Activated effector memory CD4-positive, alpha-beta T cell treated with Interleukin-2 at 50 U/mL for 16 hours (primary cell): ENCODE results near the gene HDAC9.
"Not testable (repeated sequence)": the region's sequence is repeated elsewhere in the genome, so short reads cannot be mapped to it uniquely, and the experiment has no call there.

Source experiments
- DNase-seq: peaks from one replicate; pipeline ENCODE4 v3.0.0-alpha.2; 2020

Gene HDAC9

GRCh38 chr7:18666107-18666728, 170.7 kb downstream of the HDAC9 start:
- DNase-seq, result peak; percentile 26

- no peak for DNase-seq
Measured at GRCh38 chr7:18667466-18667865, 171.9 kb downstream of the HDAC9 start.

GRCh38 chr7:18671176-18671575, 175.6 kb downstream of the HDAC9 start:
- DNase-seq, result no peak

GRCh38 chr7:18675579-18675978, 180.0 kb downstream of the HDAC9 start:
- no peak for DNase-seq

- no peak for DNase-seq
Measured at GRCh38 chr7:18679261-18679660, 183.7 kb downstream of the HDAC9 start.

GRCh38 chr7:18680576-18680975, 185.0 kb downstream of the HDAC9 start:
- DNase-seq, result no peak

- DNase-seq, result no peak
Measured at GRCh38 chr7:18684916-18685315, 189.4 kb downstream of the HDAC9 start.

GRCh38 chr7:18685971-18686370, 190.4 kb downstream of the HDAC9 start:
- DNase-seq, result no peak

GRCh38 chr7:18689551-18689950, 194.0 kb downstream of the HDAC9 start:
- DNase-seq, result no peak

GRCh38 chr7:18693406-18693805, 197.9 kb downstream of the HDAC9 start:
- DNase-seq, result no peak

GRCh38 chr7:18693816-18694215, 198.3 kb downstream of the HDAC9 start:
- no peak for DNase-seq

- no peak for DNase-seq
Measured at GRCh38 chr7:18694484-18694883, 198.9 kb downstream of the HDAC9 start.

GRCh38 chr7:18694911-18695310, 199.4 kb downstream of the HDAC9 start:
- DNase-seq, result no peak

GRCh38 chr7:18698258-18698734, 202.7 kb downstream of the HDAC9 start:
- DNase-seq, result no peak

GRCh38 chr7:18700147-18700546, 204.6 kb downstream of the HDAC9 start:
- DNase-seq, result no peak

- no peak for DNase-seq
Measured at GRCh38 chr7:18702071-18702829, 206.7 kb downstream of the HDAC9 start.

- DNase-seq, result no peak
Measured at GRCh38 chr7:18703685-18704084, 208.1 kb downstream of the HDAC9 start.

GRCh38 chr7:18706670-18707069, 211.1 kb downstream of the HDAC9 start:
- DNase-seq, result no peak

- no peak for DNase-seq
Measured at GRCh38 chr7:18708204-18708603, 212.7 kb downstream of the HDAC9 start.

GRCh38 chr7:18715988-18716387, 220.4 kb downstream of the HDAC9 start:
- DNase-seq, result no peak

- no peak for DNase-seq
Measured at GRCh38 chr7:18721429-18721828, 225.9 kb downstream of the HDAC9 start.

- DNase-seq, result no peak
Measured at GRCh38 chr7:18724318-18724717, 228.8 kb downstream of the HDAC9 start.

GRCh38 chr7:18727115-18727870, 231.7 kb downstream of the HDAC9 start:
- DNase-seq, result no peak

- not testable (repeated sequence) for DNase-seq
Measured at GRCh38 chr7:18736012-18736411, 240.5 kb downstream of the HDAC9 start.
